HCT116 (cell line): ENCODE measurements around the gene GPNMB.

Source experiments
- EGR1 ChIP-seq: IDR thresholded peaks from 2 replicates; pipeline ENCODE4 v1.6.1; 2012; ENCODE audit warnings: low read depth
- EZH2 ChIP-seq: fragments of 200-600 bp; sonication (generic); IDR thresholded peaks from 2 replicates; pipeline ENCODE4 v1.6.1; 2017; ENCODE audit warnings: antibody characterized with exemption, mixed run types
- EZH2phosphoT487 ChIP-seq: fragments of 200-600 bp; IDR thresholded peaks from 2 replicates; pipeline ENCODE4 v1.6.1; 2018; ENCODE audit warnings: antibody characterized with exemption, borderline replicate concordance
- JUND ChIP-seq: IDR thresholded peaks from 2 replicates; pipeline ENCODE4 v1.6.1; 2012
- POLR2A ChIP-seq: IDR thresholded peaks from 2 replicates; pipeline ENCODE4 v1.7.0; 2011; ENCODE audit warnings: borderline replicate concordance; ENCODE audit not compliant: insufficient read depth, insufficient read length; ENCODE audit errors: extremely low read depth
- POLR2AphosphoS5 ChIP-seq: IDR thresholded peaks from 2 replicates; pipeline ENCODE4 v1.6.1; 2011; ENCODE audit warnings: mild to moderate bottlenecking, low read depth, low read length, moderate library complexity
- RAD21 ChIP-seq: IDR thresholded peaks from 2 replicates; pipeline ENCODE4 v1.6.1; 2012; ENCODE audit warnings: low read depth, mild to moderate bottlenecking
- SRF ChIP-seq: IDR thresholded peaks from 2 replicates; pipeline ENCODE4 v1.6.1; 2012; ENCODE audit warnings: low read depth
- YY1 ChIP-seq: IDR thresholded peaks from 2 replicates; pipeline ENCODE4 v1.6.1; 2011; ENCODE audit warnings: low read length, low read depth, moderate library complexity, mild to moderate bottlenecking; ENCODE audit not compliant: insufficient replicate concordance; ENCODE audit errors: extremely low read depth
- TF ChIP-seq, protein P1 (sequence below), 3 experiments: fragments of 200-600 bp in 1 of 3; sonication (generic) in 1 of 3; IDR thresholded peaks in 2 of 3; conservative IDR thresholded peaks in 1 of 3; 2 replicates each; pipeline ENCODE4 v1.5.1; 2012 to 2017; ENCODE audit warnings: low read depth in 2 of 3, low read length in 2 of 3, antibody characterized with exemption in 1 of 3, borderline replicate concordance in 1 of 3, control low read depth in 1 of 3, mild to moderate bottlenecking in 1 of 3, mixed read lengths in 1 of 3, mixed run types in 1 of 3, moderate library complexity in 1 of 3; ENCODE audit not compliant: insufficient read depth in 1 of 3
- TF ChIP-seq, protein P2 (sequence below): IDR thresholded peaks from 2 replicates; pipeline ENCODE4 v1.6.1; 2012

- TF ChIP-seq, protein P1, sequence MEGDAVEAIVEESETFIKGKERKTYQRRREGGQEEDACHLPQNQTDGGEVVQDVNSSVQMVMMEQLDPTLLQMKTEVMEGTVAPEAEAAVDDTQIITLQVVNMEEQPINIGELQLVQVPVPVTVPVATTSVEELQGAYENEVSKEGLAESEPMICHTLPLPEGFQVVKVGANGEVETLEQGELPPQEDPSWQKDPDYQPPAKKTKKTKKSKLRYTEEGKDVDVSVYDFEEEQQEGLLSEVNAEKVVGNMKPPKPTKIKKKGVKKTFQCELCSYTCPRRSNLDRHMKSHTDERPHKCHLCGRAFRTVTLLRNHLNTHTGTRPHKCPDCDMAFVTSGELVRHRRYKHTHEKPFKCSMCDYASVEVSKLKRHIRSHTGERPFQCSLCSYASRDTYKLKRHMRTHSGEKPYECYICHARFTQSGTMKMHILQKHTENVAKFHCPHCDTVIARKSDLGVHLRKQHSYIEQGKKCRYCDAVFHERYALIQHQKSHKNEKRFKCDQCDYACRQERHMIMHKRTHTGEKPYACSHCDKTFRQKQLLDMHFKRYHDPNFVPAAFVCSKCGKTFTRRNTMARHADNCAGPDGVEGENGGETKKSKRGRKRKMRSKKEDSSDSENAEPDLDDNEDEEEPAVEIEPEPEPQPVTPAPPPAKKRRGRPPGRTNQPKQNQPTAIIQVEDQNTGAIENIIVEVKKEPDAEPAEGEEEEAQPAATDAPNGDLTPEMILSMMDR (IDR thresholded peaks at IDR 0.05 in 2 of 3, conservative IDR thresholded peaks at IDR 0.05 in 1 of 3; ENCODE audit: borderline replicate concordance in 1 of 3, insufficient read depth in 1 of 3, low read depth in 2 of 3, low read length in 2 of 3): no peak
- TF ChIP-seq POLR2A (no peak), POLR2AphosphoS5 (no peak), JUND (no peak), YY1 (no peak), EGR1 (no peak), EZH2phosphoT487 (no peak), SRF (no peak), EZH2 (no peak), RAD21 (no peak)
- TF ChIP-seq, protein P2, sequence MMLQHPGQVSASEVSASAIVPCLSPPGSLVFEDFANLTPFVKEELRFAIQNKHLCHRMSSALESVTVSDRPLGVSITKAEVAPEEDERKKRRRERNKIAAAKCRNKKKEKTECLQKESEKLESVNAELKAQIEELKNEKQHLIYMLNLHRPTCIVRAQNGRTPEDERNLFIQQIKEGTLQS: no peak
Observed at GRCh38 chr7:23237000-23237399, 9.6 kb upstream of the GPNMB start.
